Vagina (tissue), 2 donors: Measurements from ENCODE around the gene FYB2.

Experiments
- POLR2A ChIP-seq, 2 donors: fragments of 450-650 bp; IDR thresholded peaks; one replicate each; pipeline ENCODE4 v1.6.1; 2017; ENCODE audit warnings: antibody characterized with exemption in 2 of 2, mild to moderate bottlenecking in 2 of 2, moderate library complexity in 2 of 2
- POLR2AphosphoS5 ChIP-seq, 2 donors: sonication (generic); formaldehyde crosslinking; IDR thresholded peaks; one replicate each; pipeline ENCODE4 v1.9.0; 2017; ENCODE audit warnings: antibody characterized with exemption in 2 of 2, mild to moderate bottlenecking in 2 of 2, low read depth in 1 of 2; ENCODE audit not compliant: insufficient read depth in 1 of 2
- TF ChIP-seq, protein P1 (sequence below), 3 experiments: fragments of 450-650 bp in 2 of 3; fragments of 200-600 bp in 1 of 3; sonication (generic) in 1 of 3; IDR thresholded peaks; one replicate each; pipeline ENCODE4 v1.5.1; 2017 to 2019; ENCODE audit warnings: antibody characterized with exemption in 3 of 3, mild to moderate bottlenecking in 2 of 3, moderate library complexity in 2 of 3

- TF ChIP-seq, protein P1, sequence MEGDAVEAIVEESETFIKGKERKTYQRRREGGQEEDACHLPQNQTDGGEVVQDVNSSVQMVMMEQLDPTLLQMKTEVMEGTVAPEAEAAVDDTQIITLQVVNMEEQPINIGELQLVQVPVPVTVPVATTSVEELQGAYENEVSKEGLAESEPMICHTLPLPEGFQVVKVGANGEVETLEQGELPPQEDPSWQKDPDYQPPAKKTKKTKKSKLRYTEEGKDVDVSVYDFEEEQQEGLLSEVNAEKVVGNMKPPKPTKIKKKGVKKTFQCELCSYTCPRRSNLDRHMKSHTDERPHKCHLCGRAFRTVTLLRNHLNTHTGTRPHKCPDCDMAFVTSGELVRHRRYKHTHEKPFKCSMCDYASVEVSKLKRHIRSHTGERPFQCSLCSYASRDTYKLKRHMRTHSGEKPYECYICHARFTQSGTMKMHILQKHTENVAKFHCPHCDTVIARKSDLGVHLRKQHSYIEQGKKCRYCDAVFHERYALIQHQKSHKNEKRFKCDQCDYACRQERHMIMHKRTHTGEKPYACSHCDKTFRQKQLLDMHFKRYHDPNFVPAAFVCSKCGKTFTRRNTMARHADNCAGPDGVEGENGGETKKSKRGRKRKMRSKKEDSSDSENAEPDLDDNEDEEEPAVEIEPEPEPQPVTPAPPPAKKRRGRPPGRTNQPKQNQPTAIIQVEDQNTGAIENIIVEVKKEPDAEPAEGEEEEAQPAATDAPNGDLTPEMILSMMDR (IDR thresholded peaks at IDR 0.05) = no peak
- no peak for TF ChIP-seq POLR2AphosphoS5 (IDR thresholded peaks at IDR 0.05; ENCODE audit: insufficient read depth in 1 of 2, low read depth in 1 of 2)
- no peak for TF ChIP-seq POLR2A (IDR thresholded peaks at IDR 0.05)
Measured at GRCh38 chr1:56856186-56856585, 37.0 kb upstream of the FYB2 start.
